ENCODE results near the gene NCOA7. TPM values are rescaled to one million over a fixed set of nuclear protein-coding genes. Genes with fewer than 3 reads are reported as not detected.

Gene NCOA7
- total RNA-seq, 4 donors from 2014 or later, result 17.9 to 72.8 (median 40.6) TPM

DNA sequence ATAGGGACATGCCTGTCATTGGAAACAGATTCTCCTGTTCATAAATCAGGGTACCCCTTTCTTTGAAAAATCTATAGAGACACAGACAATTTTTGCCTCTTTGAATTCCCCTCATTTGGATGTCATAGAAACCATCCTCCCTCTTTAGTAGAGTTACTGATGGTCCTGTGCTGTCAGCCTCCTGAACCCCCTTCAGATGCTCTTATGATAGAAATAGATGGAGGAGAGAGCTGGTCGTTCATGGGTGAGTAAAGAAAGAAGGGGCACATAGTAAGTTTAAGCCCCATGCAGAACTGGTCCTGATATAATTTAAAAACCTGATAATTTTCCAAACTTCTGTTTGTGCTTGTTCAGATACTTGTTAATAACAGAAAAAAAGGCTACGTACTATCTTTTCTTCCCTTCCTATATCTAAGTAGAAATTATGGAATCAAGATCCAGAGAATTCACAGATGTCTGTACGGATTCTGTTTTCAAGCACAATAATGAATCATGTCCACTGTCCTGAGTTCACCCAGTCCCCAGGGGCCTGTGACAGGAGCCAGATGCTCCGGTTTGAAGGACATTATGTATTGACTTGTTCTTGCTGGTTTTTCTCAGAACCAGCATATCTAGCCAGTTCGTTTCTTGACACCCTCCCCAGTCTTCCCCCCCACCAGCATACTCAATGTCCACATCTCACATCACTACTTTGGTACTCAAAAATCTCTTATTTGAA lies 78.1 kb downstream of the NCOA7 start:
- no peaks in the 10 kb centered on the region for H3K36me3 ChIP-seq
- peak; percentile 20 to 26 for DNase-seq
- no peak overlapping the region for H3K4me3 ChIP-seq
- no peaks in the 10 kb centered on the region for H3K9me3 ChIP-seq
- no peak for TF ChIP-seq POLR2A (IDR thresholded peaks at IDR 0.05)
- TF ChIP-seq, protein P1, sequence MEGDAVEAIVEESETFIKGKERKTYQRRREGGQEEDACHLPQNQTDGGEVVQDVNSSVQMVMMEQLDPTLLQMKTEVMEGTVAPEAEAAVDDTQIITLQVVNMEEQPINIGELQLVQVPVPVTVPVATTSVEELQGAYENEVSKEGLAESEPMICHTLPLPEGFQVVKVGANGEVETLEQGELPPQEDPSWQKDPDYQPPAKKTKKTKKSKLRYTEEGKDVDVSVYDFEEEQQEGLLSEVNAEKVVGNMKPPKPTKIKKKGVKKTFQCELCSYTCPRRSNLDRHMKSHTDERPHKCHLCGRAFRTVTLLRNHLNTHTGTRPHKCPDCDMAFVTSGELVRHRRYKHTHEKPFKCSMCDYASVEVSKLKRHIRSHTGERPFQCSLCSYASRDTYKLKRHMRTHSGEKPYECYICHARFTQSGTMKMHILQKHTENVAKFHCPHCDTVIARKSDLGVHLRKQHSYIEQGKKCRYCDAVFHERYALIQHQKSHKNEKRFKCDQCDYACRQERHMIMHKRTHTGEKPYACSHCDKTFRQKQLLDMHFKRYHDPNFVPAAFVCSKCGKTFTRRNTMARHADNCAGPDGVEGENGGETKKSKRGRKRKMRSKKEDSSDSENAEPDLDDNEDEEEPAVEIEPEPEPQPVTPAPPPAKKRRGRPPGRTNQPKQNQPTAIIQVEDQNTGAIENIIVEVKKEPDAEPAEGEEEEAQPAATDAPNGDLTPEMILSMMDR (IDR thresholded peaks at IDR 0.05), result no peak
- no peaks in the 10 kb centered on the region for H3K27me3 ChIP-seq
- no peaks in the 10 kb centered on the region for H3K4me1 ChIP-seq
- peak overlapping the region in 1 of 2 donors; percentile 14 for H3K27ac ChIP-seq
- intact Hi-C loops (cut with DNase I; ENCODE audit: low total_unique reads), result no loop called here

DNA sequence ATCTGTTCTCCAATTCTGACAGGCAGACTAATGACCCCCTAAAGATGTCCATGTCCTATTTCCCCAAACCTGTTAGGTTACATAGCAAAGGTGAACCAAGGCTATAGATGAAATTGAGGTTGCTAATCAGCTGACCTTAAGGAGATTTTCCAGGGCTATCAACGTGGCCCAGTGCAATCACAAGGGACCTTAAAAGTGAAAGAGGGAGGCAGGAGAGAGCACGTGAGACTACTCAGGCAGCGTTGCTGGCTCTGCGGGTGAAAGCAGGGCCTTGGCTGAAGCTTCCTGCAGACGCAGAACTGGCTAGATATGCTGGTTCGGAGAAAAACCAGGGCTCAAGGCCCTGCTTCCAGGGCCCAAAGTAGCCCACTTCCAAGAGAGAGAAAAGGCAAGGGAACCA lies 78.7 kb downstream of the NCOA7 start:
- TF ChIP-seq POLR2A (IDR thresholded peaks at IDR 0.05), result no peak
- TF ChIP-seq, protein P1 (IDR thresholded peaks at IDR 0.05), result no peak
- peak overlapping the region in 1 of 2 donors; percentile 14 for H3K27ac ChIP-seq
- no peaks in the 10 kb centered on the region for H3K27me3 ChIP-seq
- no peaks in the 10 kb centered on the region for H3K4me1 ChIP-seq
- DNase-seq, result no peak
- intact Hi-C loops (cut with DNase I; ENCODE audit: low total_unique reads), result no loop called here
- H3K4me3 ChIP-seq, result no peak overlapping the region
- H3K36me3 ChIP-seq, result no peaks in the 10 kb centered on the region
- no peaks in the 10 kb centered on the region for H3K9me3 ChIP-seq

DNA sequence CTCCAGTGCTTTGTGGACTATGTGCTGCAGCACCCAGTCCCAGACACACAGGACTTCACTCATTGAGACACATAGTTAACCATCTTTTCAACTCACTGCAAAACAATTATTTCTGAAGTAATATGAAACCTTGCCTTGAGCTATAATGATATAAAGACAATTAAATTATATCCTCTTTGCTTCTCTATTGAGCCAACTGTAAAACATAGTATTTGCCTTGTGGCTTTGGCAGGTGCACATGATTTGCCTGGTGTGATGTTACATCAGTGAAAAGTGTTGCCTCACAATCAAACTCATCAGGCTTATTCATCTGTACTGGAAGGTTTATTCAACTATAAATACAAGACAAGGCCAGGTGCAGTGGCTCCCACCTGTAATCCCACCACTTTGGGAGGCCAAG lies 80.6 kb downstream of the NCOA7 start:
- no peak for DNase-seq
- TF ChIP-seq, protein P1 (IDR thresholded peaks at IDR 0.05), result no peak
- TF ChIP-seq POLR2A (IDR thresholded peaks at IDR 0.05), result no peak
- no peaks in the 10 kb centered on the region for H3K27me3 ChIP-seq
- no peak overlapping the region for H3K27ac ChIP-seq
- no peaks in the 10 kb centered on the region for H3K9me3 ChIP-seq
- intact Hi-C loops (cut with DNase I; ENCODE audit: low total_unique reads), result no loop called here
- H3K4me1 ChIP-seq, result no peaks in the 10 kb centered on the region
- no peaks in the 10 kb centered on the region for H3K36me3 ChIP-seq
- no peak overlapping the region for H3K4me3 ChIP-seq

DNA sequence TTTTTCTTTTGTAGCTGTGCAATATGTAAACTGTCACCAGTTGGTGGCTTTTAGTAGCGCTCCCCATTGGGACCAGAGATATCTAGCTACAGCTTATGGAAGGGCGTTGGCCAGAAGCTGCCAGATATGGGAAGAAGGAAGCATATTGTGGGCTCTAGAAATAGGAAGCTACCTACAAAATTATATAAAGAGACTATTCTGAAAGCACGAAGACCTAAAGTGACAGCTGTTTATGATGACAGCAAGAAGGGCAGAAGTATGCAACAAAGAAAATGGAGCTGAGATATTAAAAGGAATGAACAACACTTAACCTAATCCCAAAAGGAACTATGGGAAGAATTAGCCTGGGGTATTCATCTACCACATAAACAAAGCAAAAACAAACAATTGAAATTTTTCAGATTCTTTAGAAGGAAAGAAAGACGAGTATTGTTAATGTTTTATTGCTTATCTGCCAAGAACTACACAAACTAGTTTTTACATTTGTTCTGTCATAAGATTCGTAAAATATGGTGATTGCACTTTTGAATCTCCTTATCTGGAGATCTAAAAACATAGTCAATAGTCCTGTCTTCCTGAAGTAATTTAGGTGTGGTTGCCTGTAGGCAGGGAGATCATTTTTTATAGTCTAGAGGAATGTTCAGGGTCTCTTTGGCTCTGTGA lies 81.6 kb downstream of the NCOA7 start:
- DNase-seq, result no peak
- Histone ChIP-seq H3K4me1 (no peaks in the 10 kb centered on the region), H3K27ac (no peak overlapping the region), H3K27me3 (no peaks in the 10 kb centered on the region), H3K9me3 (no peaks in the 10 kb centered on the region), H3K36me3 (no peaks in the 10 kb centered on the region), H3K4me3 (no peak overlapping the region)
- intact Hi-C loops (cut with DNase I; ENCODE audit: low total_unique reads), result no loop called here
- TF ChIP-seq, protein P1 (IDR thresholded peaks at IDR 0.05), result no peak

DNA sequence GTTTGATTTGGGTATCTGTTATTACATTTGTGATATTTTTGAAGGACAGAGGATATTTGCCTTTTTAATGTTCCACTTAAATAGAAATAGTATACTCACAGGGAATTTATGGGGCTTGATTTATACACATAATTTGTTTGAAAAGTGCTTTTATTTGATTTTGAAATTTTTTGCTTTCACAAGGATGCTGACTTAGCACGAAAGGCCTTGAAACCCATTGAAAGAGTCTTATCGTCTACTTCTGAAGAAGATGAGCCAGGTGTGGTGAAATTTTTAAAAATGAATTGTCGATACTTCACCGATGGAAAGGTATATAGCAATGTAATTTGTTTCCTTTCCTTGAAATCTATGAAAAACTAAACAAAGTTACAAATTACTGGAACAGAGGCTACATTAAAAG lies 91.5 kb downstream of the NCOA7 start:
- Histone ChIP-seq H3K27ac (no peak overlapping the region), H3K27me3 (no peaks in the 10 kb centered on the region), H3K36me3 (no peaks in the 10 kb centered on the region), H3K4me3 (no peak overlapping the region), H3K4me1 (no peaks in the 10 kb centered on the region), H3K9me3 (no peaks in the 10 kb centered on the region)
- DNase-seq, result no peak
- TF ChIP-seq POLR2A (IDR thresholded peaks at IDR 0.05), result no peak
- TF ChIP-seq, protein P1 (IDR thresholded peaks at IDR 0.05), result no peak
- intact Hi-C loops (cut with DNase I; ENCODE audit: low total_unique reads), result no loop called here
